Hepatocyte (in vitro differentiated cells): ENCODE results near the gene CABP5. TPM values are rescaled to one million over a fixed set of nuclear protein-coding genes. Genes with fewer than 3 reads are reported as not detected.
"Not testable (repeated sequence)": the region's sequence is repeated elsewhere in the genome, so short reads cannot be mapped to it uniquely, and the experiment has no call there.

Source experiments
- DNase-seq: peaks from one replicate; pipeline ENCODE4 v3.0.0-alpha.2; 2016; ENCODE audit warnings: low spot score
- H2AFZ ChIP-seq: fragments of 200-600 bp; sonication (generic); 2 replicates; pipeline ENCODE4 v1.6.0; 2016; ENCODE audit warnings: antibody characterized with exemption, mild to moderate bottlenecking
- H3K27ac ChIP-seq: fragments of 200-600 bp; sonication (generic); 2 replicates; pipeline ENCODE4 v1.5.1; 2016; ENCODE audit warnings: mild to moderate bottlenecking
- H3K27me3 ChIP-seq: fragments of 200-600 bp; sonication (generic); 2 replicates; pipeline ENCODE4 v1.6.1; 2016
- H3K36me3 ChIP-seq: fragments of 200-600 bp; sonication (generic); replicated peaks from 2 replicates; pipeline ENCODE4 v1.5.1; 2016; ENCODE audit warnings: low read depth; ENCODE audit not compliant: insufficient read depth
- H3K4me1 ChIP-seq: fragments of 200-600 bp; sonication (generic); 2 replicates; pipeline ENCODE4 v1.5.1; 2016; ENCODE audit warnings: mild to moderate bottlenecking, moderate library complexity; ENCODE audit not compliant: insufficient read depth
- H3K4me2 ChIP-seq: fragments of 200-600 bp; sonication (generic); 2 replicates; pipeline ENCODE4 v1.6.0; 2016
- H3K4me3 ChIP-seq: fragments of 200-600 bp; sonication (generic); 2 replicates; pipeline ENCODE4 v1.5.1; 2016; ENCODE audit warnings: mild to moderate bottlenecking
- H3K79me2 ChIP-seq: fragments of 200-600 bp; sonication (generic); 2 replicates; pipeline ENCODE4 v1.6.0; 2017; ENCODE audit warnings: mild to moderate bottlenecking
- H3K9me2 ChIP-seq: fragments of 200-600 bp; sonication (generic); replicated peaks from 2 replicates; pipeline ENCODE4 v1.6.0; 2017; ENCODE audit warnings: mild to moderate bottlenecking; ENCODE audit not compliant: insufficient read depth
- H3K9me3 ChIP-seq: fragments of 200-600 bp; sonication (generic); 2 replicates; pipeline ENCODE4 v1.5.1; 2016; ENCODE audit warnings: low read depth, mild to moderate bottlenecking
- H4K20me1 ChIP-seq: fragments of 200-600 bp; sonication (generic); 2 replicates; pipeline ENCODE4 v1.6.0; 2016; ENCODE audit warnings: mild to moderate bottlenecking; ENCODE audit not compliant: insufficient read depth, poor library complexity, severe bottlenecking
- CTCF ChIP-seq: fragments of 200-600 bp; sonication (generic); IDR thresholded peaks from 2 replicates; pipeline ENCODE4 v1.5.1; 2016; ENCODE audit warnings: antibody characterized with exemption, mild to moderate bottlenecking; ENCODE audit not compliant: poor library complexity
- EZH2 ChIP-seq: fragments of 200-600 bp; sonication (generic); IDR thresholded peaks from 2 replicates; pipeline ENCODE4 v1.6.1; 2016; ENCODE audit warnings: antibody characterized with exemption, mild to moderate bottlenecking, borderline replicate concordance
- EZH2phosphoT487 ChIP-seq: fragments of 200-600 bp; sonication (generic); IDR thresholded peaks from one replicate; pipeline ENCODE4 v1.6.1; 2018; ENCODE audit warnings: antibody characterized with exemption, mild to moderate bottlenecking, low read depth, moderate library complexity; ENCODE audit not compliant: unreplicated experiment, severe bottlenecking
- WGBS: methylation state at CpG from one replicate; pipeline ENCODE4 v1.1.6; 2016; ENCODE audit warnings: low lambda C conversion rate; ENCODE audit errors: missing lambda C conversion rate; 5-methylcytosine and 5-hydroxymethylcytosine counted together
- polyA plus RNA-seq: library from polyadenylated mRNA; unstranded; fragments of >200 nt; fragmentation: Nextera tagmentation; extraction: Ambion mirVana; gene quantifications from 2 replicates; pipeline ENCODE4 v1.2.1, GENCODE V29; 2016
- total RNA-seq: library from RNA; depleted of rRNA; stranded (reverse); fragments of >200 nt; gene quantifications from 2 replicates; pipeline ENCODE4 v1.2.3, GENCODE V29; 2014

The CABP5 gene
- total and polyA plus RNA-seq, 2 experiments from 2014 or later: not detected

GRCh38 chr19:48085904-48086864 lies 42.3 kb upstream of the CABP5 start:
- no peak overlapping the region for H2AFZ ChIP-seq
- no peak for DNase-seq
- no peak overlapping the region for H3K4me2 ChIP-seq

DNA sequence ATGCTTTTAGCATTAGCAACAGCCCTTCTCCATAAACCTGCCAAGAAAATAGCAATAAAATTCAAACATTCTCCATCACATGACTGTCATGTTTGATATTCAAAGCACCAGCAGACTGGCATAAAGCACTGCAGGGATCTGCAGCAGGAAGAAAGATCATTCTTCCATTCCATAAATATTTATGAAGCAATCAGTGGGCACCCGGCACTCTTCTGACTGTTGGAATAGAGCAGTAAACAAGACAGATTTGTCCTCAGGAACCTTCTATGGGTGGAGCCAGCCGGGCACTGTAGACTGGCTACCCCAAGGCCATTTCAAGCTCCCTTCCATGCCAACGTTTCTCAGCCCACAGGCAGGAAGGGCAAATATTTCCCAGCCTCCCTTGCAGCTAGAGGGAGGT lies 41.2 kb upstream of the CABP5 start:
- no peaks in the 10 kb centered on the region for H3K9me2 ChIP-seq
- TF ChIP-seq EZH2phosphoT487 (no peak), CTCF (no peak), EZH2 (no peak)
- no peak overlapping the region for H2AFZ ChIP-seq
- no peaks in the 10 kb centered on the region for H3K79me2 ChIP-seq
- WGBS: 70% methylated on average over 3 of the region's 3 CpGs
- no peaks in the 10 kb centered on the region for H4K20me1 ChIP-seq
- no peak for DNase-seq
- H3K4me1 ChIP-seq: no peaks in the 10 kb centered on the region
- H3K27ac ChIP-seq: no peak overlapping the region
- H3K9me3 ChIP-seq: no peaks in the 10 kb centered on the region
- H3K27me3 ChIP-seq: no peaks in the 10 kb centered on the region
- H3K4me3 ChIP-seq: no peak overlapping the region
- no peaks in the 10 kb centered on the region for H3K36me3 ChIP-seq
- H3K4me2 ChIP-seq: no peak overlapping the region

More at GRCh38 chr19:48085904-48086864, 42.3 kb upstream of the CABP5 start:
- Histone ChIP-seq H3K9me3 (no peaks in the 10 kb centered on the region), H3K79me2 (no peaks in the 10 kb centered on the region), H3K4me1 (no peaks in the 10 kb centered on the region), H3K27me3 (no peaks in the 10 kb centered on the region), H3K36me3 (no peaks in the 10 kb centered on the region), H3K27ac (no peak overlapping the region), H3K4me3 (no peak overlapping the region), H3K9me2 (no peaks in the 10 kb centered on the region), H4K20me1 (no peaks in the 10 kb centered on the region)
- TF ChIP-seq CTCF: no peak
- no peak for TF ChIP-seq EZH2
- no peak for TF ChIP-seq EZH2phosphoT487
- whole genome bisulfite sequencing: 88% methylated on average over 6 of the region's 7 CpGs

DNA sequence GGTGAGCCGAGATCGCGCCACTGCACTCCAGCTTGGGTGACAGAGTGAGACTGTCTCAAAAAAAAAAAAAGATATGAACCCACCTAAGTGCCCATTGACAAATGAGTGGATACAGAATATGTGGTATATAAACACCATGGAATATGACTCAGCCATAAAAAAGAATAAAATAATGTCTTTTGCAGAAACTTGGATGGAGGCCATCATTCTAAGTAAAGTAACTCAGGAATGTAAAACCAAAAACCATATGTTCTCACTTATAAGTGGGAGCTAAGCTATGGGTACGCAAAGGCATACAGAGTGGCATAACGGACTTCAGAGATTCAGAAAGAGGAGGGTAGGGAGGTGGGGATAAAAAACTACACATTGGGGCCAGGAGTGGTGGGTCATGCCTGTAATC lies 37.2 kb upstream of the CABP5 start:
- no peaks in the 10 kb centered on the region for H3K4me1 ChIP-seq
- H3K36me3 ChIP-seq: no peaks in the 10 kb centered on the region
- no peak overlapping the region for H3K4me3 ChIP-seq
- H2AFZ ChIP-seq: no peak overlapping the region
- DNase-seq: no peak
- no peaks in the 10 kb centered on the region for H3K9me2 ChIP-seq
- H3K27me3 ChIP-seq: no peaks in the 10 kb centered on the region
- WGBS: 98% methylated on average over 5 of the region's 5 CpGs
- H3K79me2 ChIP-seq: no peaks in the 10 kb centered on the region
- no peaks in the 10 kb centered on the region for H4K20me1 ChIP-seq
- TF ChIP-seq CTCF: no peak
- TF ChIP-seq EZH2: no peak
- no peak for TF ChIP-seq EZH2phosphoT487
- no peaks in the 10 kb centered on the region for H3K9me3 ChIP-seq
- H3K4me2 ChIP-seq: no peak overlapping the region
- no peak overlapping the region for H3K27ac ChIP-seq

DNA sequence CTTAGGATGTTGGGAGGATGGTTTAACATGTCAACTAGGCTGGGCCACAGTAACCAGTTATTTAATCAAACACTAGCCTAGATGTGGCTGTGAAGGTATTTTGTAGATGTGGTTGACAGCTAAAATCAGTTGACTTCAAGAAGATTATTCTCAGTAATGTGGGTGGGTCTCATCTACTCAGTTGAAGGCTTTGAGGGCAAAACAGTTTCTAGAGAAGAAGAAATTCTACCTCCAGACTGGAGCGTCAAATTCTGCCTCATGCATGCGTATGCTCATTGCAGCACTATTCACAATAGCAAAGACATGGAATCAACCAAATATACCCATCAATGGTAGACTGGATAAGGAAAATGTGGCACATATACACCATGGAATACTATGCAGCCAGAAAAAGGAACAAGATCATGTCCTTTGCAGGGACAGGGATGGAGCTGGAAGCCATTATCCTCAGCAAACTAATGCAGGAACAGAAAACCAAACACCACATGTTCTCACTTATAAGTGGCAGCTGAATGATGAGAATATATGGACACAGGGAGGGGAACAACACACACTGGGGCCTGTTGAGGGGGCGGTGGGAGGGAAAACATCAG lies 26.4 kb upstream of the CABP5 start:
- not testable (repeated sequence) for H3K27me3 ChIP-seq, H3K4me3 ChIP-seq, DNase-seq, H3K9me2 ChIP-seq, H3K4me1 ChIP-seq, H3K79me2 ChIP-seq, H3K36me3 ChIP-seq, H3K4me2 ChIP-seq, H2AFZ ChIP-seq, H3K27ac ChIP-seq, H3K9me3 ChIP-seq, H4K20me1 ChIP-seq
- 90% methylated on average over 3 of the region's 3 CpGs for WGBS
